GM19395 (cell line): ENCODE measurements around the gene GATA3.
A peak's percentile ranks its signal among the peaks of the same experiment; 100 is the strongest.

ENCODE experiments used
- ATAC-seq: cut with Tn5 transposase; IDR thresholded peaks from one replicate; pipeline ENCODE4 v1.9.1; 2021; ENCODE audit warnings: mild to moderate bottlenecking, moderate library complexity; ENCODE audit not compliant: unreplicated experiment

Gene GATA3

DNA sequence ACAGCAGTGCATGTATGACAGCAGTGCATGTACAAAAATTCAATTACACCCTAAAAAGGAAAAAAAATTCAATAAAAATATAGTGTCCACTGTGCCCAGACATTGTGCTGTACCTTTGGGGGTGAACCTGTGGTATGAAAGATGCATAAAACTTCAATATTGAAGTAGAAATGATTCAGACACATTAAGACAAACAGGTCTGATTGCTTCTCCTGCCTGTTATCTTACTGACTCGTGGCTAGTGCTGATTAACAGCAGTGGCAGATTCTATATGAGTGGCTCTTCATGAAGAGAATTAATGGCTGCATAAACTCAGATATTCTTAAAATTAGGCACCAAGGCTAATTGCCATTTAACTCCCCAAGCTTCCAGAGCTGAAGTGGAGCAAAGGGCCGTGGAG lies 37.9 kb downstream of the GATA3 start:
- no peak for ATAC-seq

DNA sequence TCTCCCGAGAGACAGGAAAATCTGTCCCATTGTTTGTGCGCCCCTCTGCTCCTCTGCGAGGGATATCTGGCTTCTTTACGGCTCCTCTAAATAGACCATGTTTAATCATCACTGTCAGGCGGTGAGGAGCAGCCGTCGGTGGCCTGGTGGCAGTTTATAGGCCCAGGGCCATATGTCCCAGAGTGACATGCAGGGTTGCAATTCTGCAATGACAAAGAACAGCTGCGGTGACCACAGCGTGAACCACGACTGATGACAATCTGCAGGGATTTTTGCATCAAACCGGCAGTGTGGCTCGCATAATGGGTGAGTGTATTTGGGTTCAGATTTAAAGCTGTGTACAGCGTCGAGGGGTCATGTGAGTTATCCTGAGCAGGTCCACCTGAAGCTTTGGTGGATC lies 41.5 kb downstream of the GATA3 start:
- ATAC-seq, result no peak

DNA sequence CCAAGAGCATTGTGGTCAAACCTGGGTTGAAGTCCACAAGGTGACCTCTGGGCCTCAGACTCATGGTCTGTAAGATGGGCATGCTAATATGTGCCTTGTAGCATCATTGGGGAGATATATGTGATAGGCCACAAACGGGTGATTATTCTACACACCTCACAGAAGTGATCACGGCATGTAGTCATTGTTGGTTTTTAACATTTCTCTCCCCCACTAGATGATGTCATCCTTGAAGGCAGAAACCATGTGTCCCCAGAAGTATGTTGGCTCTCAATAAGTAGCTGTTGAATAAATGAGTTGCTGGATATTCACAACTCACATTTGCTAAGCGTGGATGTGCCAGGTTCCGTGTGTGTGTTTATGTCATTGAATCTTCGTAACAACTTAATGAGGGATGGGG lies 42.4 kb downstream of the GATA3 start:
- no peak for ATAC-seq

DNA sequence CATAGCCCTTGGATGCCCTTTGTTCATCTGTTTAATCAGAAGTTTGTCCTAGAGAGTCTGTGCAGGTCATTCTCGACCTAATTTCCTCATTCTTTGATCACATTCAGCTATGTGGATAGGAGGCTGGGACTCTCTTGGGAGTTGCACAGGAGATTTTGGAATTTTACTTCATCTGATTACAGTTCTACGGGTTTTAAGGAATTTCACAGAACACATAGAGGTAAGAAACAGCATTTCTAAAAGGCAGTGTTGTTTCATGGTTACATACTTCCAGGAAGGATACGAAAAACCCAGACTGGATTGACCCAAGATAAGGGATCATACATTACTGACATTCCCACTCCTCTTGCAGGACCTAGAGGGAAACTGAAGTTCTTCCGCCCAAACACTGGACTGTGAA lies 45.9 kb downstream of the GATA3 start:
- ATAC-seq, result no peak

DNA sequence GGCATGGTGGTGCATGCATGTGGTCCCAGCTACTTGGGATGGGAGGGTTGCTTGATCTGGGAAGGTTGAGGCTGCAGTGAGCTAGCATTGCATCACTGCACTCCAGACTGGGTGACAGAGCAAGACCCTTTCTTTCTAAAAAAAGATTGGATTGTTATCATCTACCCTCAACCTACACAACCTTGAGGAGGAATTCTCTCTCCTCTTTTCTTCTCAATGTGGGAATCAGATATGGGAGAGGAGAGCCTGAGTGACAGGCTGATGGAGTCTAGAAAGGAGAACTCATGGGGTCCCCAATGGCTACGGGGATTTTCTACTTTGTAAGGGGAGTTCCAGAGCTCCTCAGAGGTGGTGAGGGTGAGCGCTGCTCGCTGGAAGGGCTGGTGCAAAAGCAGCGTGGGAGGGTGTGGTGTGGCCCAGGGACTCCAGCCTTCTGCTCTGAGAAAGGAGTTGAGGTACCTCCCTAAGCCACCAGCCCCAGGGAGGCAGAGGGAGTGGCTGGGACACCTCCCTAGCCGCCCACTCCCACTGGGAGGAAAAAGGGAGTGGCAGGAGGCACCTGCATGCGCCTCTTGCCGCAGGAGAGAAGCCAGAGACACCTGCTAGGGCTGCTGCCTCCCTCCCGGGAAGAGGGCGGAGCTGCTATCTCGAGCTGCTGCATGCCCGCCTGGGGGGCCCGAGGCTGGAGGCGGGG lies 48.4 kb downstream of the GATA3 start:
- ATAC-seq, result no peak

DNA sequence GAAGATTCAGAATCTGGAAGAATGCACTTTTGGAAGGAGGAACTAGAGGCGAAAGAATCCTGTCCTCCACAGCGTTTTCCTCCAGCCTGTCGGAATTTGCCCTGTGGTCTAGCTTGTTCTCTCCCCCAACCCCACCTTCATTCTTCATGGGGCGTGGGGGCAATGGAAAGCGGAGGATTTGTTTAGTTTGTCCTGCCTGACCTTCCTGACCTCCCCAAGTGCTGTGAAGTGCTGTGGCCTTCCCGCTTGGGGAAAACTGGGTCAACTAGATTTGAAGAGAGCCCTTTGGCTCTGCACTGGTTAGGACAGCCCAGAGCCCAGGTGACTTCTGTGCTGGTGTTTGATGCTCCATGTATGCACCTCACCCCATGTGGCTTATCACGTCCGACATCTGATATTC lies 49.1 kb downstream of the GATA3 start:
- no peak for ATAC-seq

DNA sequence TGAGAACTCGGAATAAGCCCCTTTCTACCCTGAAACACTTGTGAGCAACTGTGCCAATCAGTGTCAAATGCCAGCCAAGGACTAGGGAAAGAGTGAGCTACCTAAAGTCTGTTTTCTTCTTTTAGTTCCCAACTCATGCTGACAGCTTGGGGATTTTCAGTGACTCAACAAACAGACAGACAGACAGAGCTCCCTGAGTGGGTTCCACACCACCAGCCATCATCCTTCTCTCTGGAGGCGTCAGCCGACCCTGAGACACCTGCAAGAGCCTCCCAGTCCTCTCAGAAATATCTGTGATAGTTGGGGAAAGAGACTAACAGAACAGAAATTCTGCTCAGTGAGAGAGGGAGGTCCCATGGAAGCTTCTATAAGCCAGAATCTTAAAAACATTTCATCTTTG lies 49.5 kb downstream of the GATA3 start:
- ATAC-seq, result no peak

DNA sequence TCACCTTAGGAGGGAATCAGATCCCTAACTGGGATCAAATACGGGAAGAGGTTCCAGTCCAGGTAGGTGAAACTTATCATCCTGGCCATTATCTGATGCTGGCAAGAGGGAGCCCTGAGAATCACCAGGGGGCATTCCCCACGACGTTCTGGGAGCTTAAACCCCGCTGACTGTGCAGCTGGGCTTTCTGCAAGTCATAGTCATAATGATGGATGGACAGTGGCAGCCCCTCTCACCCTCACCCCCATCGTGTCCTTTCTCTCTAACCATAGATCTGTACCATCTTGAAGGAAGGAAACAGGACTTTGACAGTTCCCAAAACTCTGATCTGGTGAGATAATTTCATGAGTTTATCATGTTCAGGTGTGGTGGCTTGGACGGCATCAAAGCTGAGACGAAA lies 50.2 kb downstream of the GATA3 start:
- no peak for ATAC-seq

DNA sequence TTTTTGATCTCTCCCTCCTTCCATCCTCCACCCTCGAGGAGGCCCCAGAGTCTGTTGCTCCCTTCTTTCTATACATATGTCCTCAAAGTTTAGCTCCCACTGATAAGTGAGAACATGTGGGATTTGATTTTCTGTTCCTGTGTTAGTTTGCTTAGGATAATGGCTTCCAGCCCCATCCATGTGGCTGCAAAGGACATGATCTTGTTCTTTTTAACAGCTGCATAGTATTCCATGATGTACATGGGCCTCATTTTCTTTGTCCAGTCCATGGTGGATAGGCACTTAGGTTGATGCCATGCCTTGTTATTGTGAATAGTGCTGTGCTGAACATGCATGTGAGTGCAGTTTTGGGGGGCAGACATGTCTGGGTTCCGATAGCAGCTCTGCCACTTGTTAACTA lies 51.4 kb downstream of the GATA3 start:
- no peak for ATAC-seq

DNA sequence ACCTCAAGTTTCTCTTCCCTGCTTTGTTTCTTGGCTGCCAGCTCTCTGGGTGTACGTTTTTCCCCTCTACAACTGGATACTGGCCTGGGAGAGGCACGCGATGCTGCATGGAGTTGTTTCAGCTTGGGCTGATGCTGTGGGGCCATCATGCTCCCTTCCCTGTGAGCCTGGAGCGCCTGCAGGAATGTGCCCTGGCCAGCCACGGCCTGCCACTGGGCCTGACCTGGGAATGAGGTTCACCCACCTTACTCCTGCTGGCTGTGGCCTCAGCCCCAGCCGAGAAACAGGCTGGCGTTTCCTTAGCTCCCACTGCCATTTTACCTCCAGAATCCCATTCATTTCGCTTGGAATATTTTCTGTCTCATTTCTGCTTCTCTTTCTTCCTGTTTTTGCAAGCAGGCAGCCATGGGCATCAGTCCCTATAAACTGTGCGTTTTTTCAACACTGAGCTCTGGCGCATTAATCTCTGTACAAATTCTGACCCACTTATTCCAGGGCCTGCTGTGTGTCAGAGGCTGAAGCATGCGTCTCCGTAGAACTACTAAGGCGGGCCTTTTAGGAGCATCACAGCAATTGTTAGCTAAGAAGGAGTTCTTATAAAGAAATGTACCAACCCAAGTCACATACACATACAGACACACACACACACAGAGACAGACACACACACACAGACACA lies 57.9 kb downstream of the GATA3 start:
- ATAC-seq, result no peak

DNA sequence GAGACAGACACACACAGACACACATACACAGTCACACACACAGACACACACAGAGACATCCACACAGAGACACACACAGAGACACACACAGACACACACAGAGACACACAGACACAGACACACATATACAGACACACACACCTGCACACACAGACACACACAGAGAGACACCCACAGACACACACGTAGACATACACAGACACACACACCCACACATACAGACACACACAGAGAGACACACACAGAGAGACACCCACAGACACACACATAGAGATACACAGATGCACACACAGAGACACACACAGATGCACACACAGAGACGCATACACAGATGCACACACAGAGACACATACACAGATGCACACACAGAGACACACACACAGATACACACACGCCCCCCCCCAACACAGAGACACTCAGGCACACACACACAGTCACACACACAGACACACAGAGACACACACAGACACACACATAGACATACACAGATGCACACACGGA lies 58.5 kb downstream of the GATA3 start:
- ATAC-seq, result no peak

DNA sequence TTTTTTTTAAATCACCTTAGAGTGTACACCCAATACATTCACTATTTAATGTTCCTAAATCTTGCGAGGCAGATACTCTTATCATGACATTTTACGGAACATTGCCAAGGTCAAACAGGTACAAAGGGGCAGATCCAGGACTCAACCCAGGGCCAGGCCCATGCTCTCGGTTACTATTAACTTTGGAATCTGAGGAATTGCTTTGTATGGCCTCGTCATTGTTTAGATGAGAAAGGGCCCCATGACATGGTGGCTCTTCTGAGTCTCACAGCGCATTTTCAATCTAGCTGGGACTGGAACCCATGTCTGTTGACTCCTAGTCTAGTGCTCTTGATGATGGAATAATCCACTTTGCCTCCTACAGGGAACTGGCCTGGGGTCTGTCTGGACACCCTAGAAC lies 59.1 kb downstream of the GATA3 start:
- no peak for ATAC-seq

DNA sequence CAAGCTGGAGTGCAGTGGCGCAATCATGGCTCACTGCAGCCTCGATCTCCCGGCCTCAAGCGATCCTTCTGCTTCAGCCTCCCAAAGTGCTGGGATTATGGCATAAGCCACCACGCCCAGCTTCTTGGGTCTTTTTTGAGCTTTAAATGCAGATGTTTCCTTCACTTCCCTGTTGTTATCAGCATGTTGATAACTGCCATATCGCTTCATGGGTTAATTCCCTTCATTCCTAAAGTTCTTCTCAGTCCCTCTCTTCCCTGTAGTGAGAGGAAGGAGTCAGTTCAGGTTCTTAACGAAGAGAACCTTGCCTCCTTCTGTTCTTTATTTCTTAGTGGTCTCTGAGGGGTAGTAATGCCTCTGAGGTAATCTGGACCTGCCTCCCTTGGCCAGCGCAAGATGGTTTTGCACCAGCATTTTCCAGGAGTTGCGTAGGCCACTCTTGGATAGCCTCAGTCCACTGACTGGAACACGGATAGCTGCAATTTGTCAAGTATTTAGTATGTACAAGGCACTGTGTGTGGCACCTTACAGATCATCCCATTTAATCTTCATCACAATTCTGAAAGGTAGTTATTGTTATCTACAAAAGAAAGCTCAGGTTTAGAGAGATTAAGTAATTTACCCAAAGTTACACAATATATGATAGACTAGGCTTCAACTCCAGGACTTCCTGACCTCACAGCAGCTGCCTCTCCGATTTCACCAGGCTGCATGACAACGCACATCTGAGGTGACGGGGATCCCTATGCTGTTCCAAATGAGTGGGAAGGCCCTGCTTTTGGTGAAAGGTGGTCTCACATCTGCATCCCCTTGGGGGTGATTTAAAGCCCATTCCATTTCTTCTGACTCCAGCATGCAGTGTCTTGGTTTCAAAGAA lies 60.5 kb downstream of the GATA3 start:
- ATAC-seq, result no peak

DNA sequence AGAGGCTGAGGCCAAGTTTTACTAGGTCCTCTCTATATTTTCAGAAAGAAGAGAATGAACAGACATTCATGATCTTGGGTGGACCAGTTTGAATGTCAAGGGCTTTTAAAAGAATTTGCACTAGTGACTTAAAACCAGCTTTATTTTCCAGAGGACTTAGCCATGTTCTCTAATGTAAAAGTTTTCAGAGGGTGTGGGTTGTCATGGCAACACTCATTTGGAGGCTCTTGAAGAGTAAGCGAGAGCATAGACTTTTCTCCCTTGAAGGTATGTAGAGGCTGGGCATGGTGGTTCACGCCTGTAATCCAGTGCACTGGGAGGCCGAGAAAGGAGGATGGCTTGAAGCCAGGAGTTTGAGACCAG lies 61.1 kb downstream of the GATA3 start:
- ATAC-seq, result no peak

DNA sequence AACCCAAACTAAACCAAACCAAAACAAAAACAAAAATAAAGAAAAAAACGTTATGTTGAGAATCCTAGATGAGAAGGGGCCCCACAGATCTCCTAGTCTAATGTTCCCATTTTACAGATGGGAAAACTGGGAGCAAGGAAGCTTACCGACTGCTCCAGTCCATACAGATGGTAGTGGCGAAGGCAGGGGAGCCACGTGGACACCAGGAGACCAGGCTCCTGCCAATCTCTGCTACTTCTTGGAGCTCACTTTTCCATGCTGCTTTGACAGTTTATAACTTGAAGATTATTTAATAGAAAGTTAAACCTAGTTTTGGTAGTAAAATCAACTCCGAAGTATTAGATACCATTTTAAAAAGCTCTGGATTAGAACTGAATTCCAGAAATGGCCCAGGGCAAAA lies 62.0 kb downstream of the GATA3 start:
- ATAC-seq, result no peak

DNA sequence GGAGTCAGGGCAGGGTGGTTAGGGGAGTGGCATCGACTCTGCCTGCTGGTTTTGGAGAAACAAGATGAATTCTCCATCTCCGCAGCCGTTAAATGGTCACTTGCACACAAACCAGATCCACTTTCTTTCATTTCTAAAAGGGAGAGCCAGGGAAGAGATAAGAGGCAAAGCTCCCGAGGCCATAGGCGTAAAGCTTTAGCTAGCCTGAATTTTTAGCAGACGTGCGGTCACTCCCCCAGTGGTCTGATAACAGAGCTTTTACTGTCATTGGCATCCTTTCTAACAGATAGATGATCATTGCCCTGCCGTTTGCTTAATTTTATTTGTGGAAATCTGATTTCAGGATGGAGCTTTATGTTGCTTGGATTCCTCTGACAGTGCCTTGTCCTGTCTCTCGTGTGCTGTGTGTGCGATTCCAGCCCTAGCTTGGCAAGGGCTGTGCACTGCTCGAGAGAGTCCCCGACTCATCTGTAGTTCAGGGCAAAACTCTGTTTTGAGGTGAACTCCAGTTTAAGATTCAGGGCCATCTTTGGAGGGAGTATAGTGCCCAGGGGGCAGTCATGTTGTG lies 62.5 kb downstream of the GATA3 start:
- ATAC-seq, result no peak

DNA sequence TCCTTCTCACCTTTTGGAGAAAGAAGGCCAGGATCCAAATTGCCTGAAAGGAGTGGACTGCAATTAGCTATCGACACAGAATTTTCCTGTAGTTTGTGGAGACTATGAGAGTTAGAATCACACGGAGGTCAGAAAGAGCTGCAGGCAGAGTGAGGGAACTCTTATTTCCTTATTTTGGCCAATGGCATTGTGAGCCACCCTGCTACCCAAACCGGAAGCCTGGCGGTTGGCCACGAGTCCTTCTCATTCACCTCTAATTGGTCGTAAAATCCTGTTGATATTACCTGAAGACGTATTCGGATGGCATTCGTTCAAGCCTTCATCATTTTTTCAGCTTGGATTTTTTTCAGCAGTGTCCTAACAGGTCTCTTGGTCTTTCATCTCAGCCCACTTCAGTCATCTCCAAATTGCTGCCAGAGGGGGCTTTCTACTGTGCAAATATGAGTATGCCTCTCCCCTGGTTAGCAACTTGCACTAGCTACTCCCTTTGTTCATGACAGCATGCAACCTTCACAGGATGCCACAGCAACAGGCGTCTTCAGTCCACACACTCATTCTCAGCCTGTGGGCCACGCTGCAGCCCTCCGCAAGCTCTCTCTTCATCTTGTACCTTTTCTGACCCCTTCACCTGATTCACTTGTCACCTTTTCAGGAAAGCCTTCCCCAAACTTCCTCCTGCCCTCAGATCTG lies 66.9 kb downstream of the GATA3 start:
- peak; percentile 53 for ATAC-seq

DNA sequence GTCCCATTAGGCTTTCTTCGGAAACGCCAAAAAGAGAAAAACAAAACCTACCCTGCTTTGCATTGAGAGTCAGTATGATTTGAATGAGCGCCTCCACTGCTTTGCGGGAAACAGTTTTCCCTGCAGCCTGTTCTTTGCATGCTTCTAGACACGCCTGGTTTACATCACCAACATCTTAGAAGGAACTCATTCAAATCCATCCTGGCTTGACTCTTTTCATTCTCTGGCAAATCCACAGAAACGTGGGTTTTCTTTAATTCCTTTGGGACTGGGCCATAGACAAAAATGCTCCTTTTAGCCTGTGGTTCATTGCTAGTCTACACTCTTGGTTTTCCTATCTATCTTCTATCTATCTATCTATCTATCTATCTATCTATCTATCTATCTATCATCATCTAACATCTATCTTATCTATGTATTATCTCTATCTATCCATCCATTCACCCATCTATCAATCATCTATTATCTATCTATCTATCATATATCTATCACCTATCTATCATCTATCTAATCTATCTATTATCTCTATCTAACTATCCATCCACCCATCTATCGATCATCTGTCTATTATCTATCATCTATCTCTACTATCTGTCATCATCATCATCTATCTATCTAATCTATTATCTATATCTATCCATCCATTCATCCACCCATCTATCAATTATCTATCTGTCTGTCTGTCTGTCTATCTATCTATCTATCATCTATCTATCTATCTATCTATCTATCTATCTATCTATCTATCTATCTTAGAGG lies 68.3 kb downstream of the GATA3 start:
- no peak for ATAC-seq

DNA sequence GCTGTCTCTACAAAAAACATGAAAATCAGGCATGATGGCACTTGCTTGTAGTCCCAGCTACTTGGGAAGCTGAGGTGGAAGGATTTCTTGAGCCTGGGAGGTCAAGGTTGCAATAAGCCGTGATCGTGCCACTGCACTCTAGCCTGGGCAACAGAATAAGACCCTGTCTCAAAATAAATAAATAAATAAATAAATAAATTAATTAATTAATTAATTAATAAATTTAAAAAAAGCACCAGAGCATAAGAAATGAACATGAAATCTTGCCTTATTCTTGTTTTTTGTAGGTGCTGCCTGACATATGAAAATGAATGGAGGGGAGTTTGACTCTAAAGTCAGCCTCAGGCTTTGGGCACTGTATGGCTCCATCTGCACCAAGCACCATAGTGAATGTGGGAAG lies 69.9 kb downstream of the GATA3 start:
- ATAC-seq, result no peak
